HepG2 (cell line): ENCODE results near the gene SMIM12. TPM values are rescaled to one million over a fixed set of nuclear protein-coding genes. Genes with fewer than 3 reads are reported as not detected.

Source experiments
- ATAC-seq: fragments of 200-7000 bp; cut with Tn5 transposase; 3 replicates; pipeline ENCODE4 v1.9.1; 2020; ENCODE audit warnings: mild to moderate bottlenecking, moderate library complexity
- BruUV-seq: library from RNA; stranded (reverse); fragments of 400-500 nt; replicated peaks from 2 replicates; lab custom pipeline; 2021; lab: Mats Ljungman, UMichigan
- CTCF ChIA-PET: fragments of 300-600 bp; formaldehyde crosslinking; extraction: SDS; loops from one replicate; lab custom pipeline; 2021; ENCODE audit warnings: low total read pairs, inconsistent platforms, low intra/inter-chr PET ratio; lab: Yijun Ruan, JAX
- POLR2A ChIA-PET: fragments of 350-600 bp; sonication (Branson Sonifier 250); formaldehyde crosslinking; loops from one replicate; lab custom pipeline; 2020; ENCODE audit warnings: antibody characterized with exemption, inconsistent platforms; lab: Yijun Ruan, JAX
- DNase-seq: peaks from one replicate; pipeline ENCODE4 v3.0.0-alpha.2; 2015; ENCODE audit warnings: low spot score
- FAIRE-seq: peaks from 3 replicates; lab custom pipeline; 2011; peaks lifted over from hg19 to GRCh38; lab: Jason Lieb, UNC
- H2AFZ ChIP-seq: one replicate; pipeline ENCODE4 v1.6.1; 2011; ENCODE audit warnings: low read length, inconsistent platforms
- H3K27ac ChIP-seq: fragments of 300-600 bp; 3 replicates; pipeline ENCODE4 v1.8.0; 2011; ENCODE audit warnings: mixed run types, mild to moderate bottlenecking, mixed read lengths, low read length, inconsistent platforms; ENCODE audit not compliant: insufficient read depth; ENCODE audit errors: extremely low read length
- H3K27me3 ChIP-seq, 2 experiments: fragments of 200-600 bp in 1 of 2; 2 replicates in 1 of 2; 3 replicates in 1 of 2; pipeline versions ENCODE4 v1.6.0 to v1.8.0; 2011; ENCODE audit warnings: low read length in 2 of 2, mild to moderate bottlenecking in 2 of 2, moderate library complexity in 2 of 2, inconsistent platforms in 1 of 2; ENCODE audit not compliant: insufficient read depth in 2 of 2, control insufficient read depth in 1 of 2
- H3K36me3 ChIP-seq, 2 experiments: fragments of 200-600 bp in 1 of 2; replicated peaks in 1 of 2; 2 replicates in 1 of 2; 3 replicates in 1 of 2; pipeline versions ENCODE4 v1.5.1 to v1.8.0; 2011; ENCODE audit warnings: low read length in 2 of 2, inconsistent platforms in 1 of 2; ENCODE audit not compliant: insufficient read depth in 2 of 2, control insufficient read depth in 1 of 2
- H3K4me1 ChIP-seq: 2 replicates; pipeline ENCODE4 v1.5.1; 2012; ENCODE audit warnings: low read length, inconsistent platforms; ENCODE audit not compliant: insufficient read depth
- H3K4me2 ChIP-seq: 2 replicates; pipeline ENCODE4 v1.6.0; 2011; ENCODE audit warnings: low read depth, low read length, inconsistent platforms
- H3K4me3 ChIP-seq, 3 experiments: fragments of 200-600 bp in 1 of 3; sonication (generic), shearing (Covaris generic) in 1 of 3; replicated peaks in 1 of 3; 2 replicates each; pipeline ENCODE4 v1.5.1; 2011 to 2016; ENCODE audit warnings: low read length in 3 of 3, inconsistent platforms in 2 of 3, low read depth in 2 of 3, mild to moderate bottlenecking in 2 of 3, control low read depth in 1 of 3, mixed read lengths in 1 of 3; ENCODE audit not compliant: insufficient read depth in 1 of 3
- H3K79me2 ChIP-seq: one replicate; pipeline ENCODE4 v1.6.1; 2011; ENCODE audit warnings: low read length, inconsistent platforms; ENCODE audit not compliant: insufficient read depth
- H3K9ac ChIP-seq: 2 replicates; pipeline ENCODE4 v1.6.0; 2011; ENCODE audit warnings: mild to moderate bottlenecking, low read depth, low read length, inconsistent platforms; ENCODE audit not compliant: insufficient read depth
- H3K9me3 ChIP-seq: 2 replicates; pipeline ENCODE4 v1.5.1; 2012; ENCODE audit warnings: mild to moderate bottlenecking, low read length
- H4K20me1 ChIP-seq: 2 replicates; pipeline ENCODE4 v1.6.0; 2011; ENCODE audit warnings: inconsistent platforms, mild to moderate bottlenecking, low read length, moderate library complexity; ENCODE audit not compliant: insufficient read depth
- ELF4 ChIP-seq: sonication (generic); formaldehyde crosslinking; IDR thresholded peaks from 2 replicates; pipeline ENCODE4 v1.5.0; 2020; ENCODE audit warnings: missing genetic modification reagents, mild to moderate bottlenecking, moderate library complexity, borderline replicate concordance
- GABPA ChIP-seq, 2 experiments: IDR thresholded peaks; 2 replicates each; pipeline ENCODE4 v1.6.1; 2011 to 2016; ENCODE audit warnings: low read depth in 2 of 2, low read length in 1 of 2, missing biosample characterization in 1 of 2, missing genetic modification characterization in 1 of 2
- GABPB1 ChIP-seq: IDR thresholded peaks from 2 replicates; pipeline ENCODE4 v1.6.1; 2016; ENCODE audit warnings: mild to moderate bottlenecking, missing genetic modification reagents, moderate library complexity, missing compliant biosample characterization
- HDAC6 ChIP-seq: fragments of 200-600 bp; sonication (generic); IDR thresholded peaks from 2 replicates; pipeline ENCODE4 v1.7.0; 2017; ENCODE audit warnings: mild to moderate bottlenecking, antibody characterized with exemption, low read length, low read depth
- RBFOX2 ChIP-seq: fragments of 200-400 bp; formaldehyde crosslinking; IDR thresholded peaks from 2 replicates; pipeline ENCODE4 v1.6.1; 2017; ENCODE audit warnings: low read depth, mild to moderate bottlenecking, low read length
- SNAPC4 ChIP-seq: sonication (generic); formaldehyde crosslinking; IDR thresholded peaks from 2 replicates; pipeline ENCODE4 v1.4.0; 2020; ENCODE audit warnings: mild to moderate bottlenecking, missing genetic modification reagents
- ZNF205 ChIP-seq: IDR thresholded peaks from 2 replicates; pipeline ENCODE4 v1.6.1; 2018; ENCODE audit warnings: missing biosample characterization, missing genetic modification reagents
- ZNF512B ChIP-seq: sonication (generic); formaldehyde crosslinking; IDR thresholded peaks from 2 replicates; pipeline ENCODE4 v1.5.1; 2020; ENCODE audit warnings: missing genetic modification reagents, mild to moderate bottlenecking, borderline replicate concordance
- ZNF614 ChIP-seq: IDR thresholded peaks from 2 replicates; pipeline ENCODE4 v1.6.1; 2018; ENCODE audit warnings: missing biosample characterization, missing genetic modification reagents, inconsistent platforms, borderline replicate concordance
- ZNF775 ChIP-seq: sonication (generic); formaldehyde crosslinking; IDR thresholded peaks from 2 replicates; pipeline ENCODE4 v1.4.0; 2020; ENCODE audit warnings: missing genetic modification reagents, mild to moderate bottlenecking, moderate library complexity, borderline replicate concordance
- WGBS: methylation state at CpG from one replicate; pipeline ENCODE4 v1.1.6; 2017; ENCODE audit warnings: low lambda C conversion rate; 5-methylcytosine and 5-hydroxymethylcytosine counted together
- in situ Hi-C: cut with HindIII; loops from 2 replicates; pipeline ENCODE4 v1.10.0; 2017; ENCODE audit warnings: low pct_unique_long_range_greater_than_20kb; ENCODE audit not compliant: extremely low pct_ligation_motif_present
- intact Hi-C: fragments of 100-400 bp; cut with micrococcal nuclease; formaldehyde crosslinking; loops from one replicate; pipeline ENCODE4 v1.10.0; 2022; ENCODE audit not compliant: unreplicated experiment
- polyA plus RNA-seq, 8 experiments: library from polyadenylated mRNA; depleted of rRNA in 3 of 8; stranded (reverse) in 7 of 8; unstranded in 1 of 8; fragments of >200 nt; fragmentation: Illumina TruSeq in 4 of 8; extraction: Trizol in 4 of 8; gene quantifications; 2 replicates each; pipeline versions ENCODE4 v1.2.1 to v1.2.3, GENCODE V29; 2011 to 2016; ENCODE audit warnings: low read depth in 4 of 8, missing spikeins in 1 of 8, mixed read lengths in 1 of 8; ENCODE audit not compliant: insufficient read depth in 1 of 8
- total RNA-seq, 5 experiments: library from RNA; depleted of rRNA; stranded (reverse); fragments of >200 nt; fragmentation: Illumina TruSeq; extraction: Trizol; gene quantifications; 2 replicates each; pipeline ENCODE4 v1.2.3, GENCODE V29; 2016; ENCODE audit warnings: low read depth in 1 of 5

Gene SMIM12
- total and polyA plus RNA-seq, 2 of the 13 experiments (the other 11 are each of a cell fraction or from before 2014, with no cell fraction given) = 20.1 to 41.3 TPM

- no peak overlapping the region for H3K4me3 ChIP-seq
- POLR2A ChIA-PET = interaction anchor here (2.5 kb wide), 1 partner anchor 17 kb away, joined by 13 read pairs; the partner anchor contains the start of gene SMIM12
- no peak for ATAC-seq
- no TSS peak for BruUV-seq
- H3K9ac ChIP-seq = no peak overlapping the region
- no peak overlapping the region for H2AFZ ChIP-seq
- TF ChIP-seq ZNF512B (CRISPR knock-in tag) (no peak), GABPA (IDR thresholded peaks at IDR 0.05; ENCODE audit: low read depth, low read length) (no peak), GABPA (CRISPR knock-in tag; IDR thresholded peaks at IDR 0.05; ENCODE audit: low read depth) (peak; percentile 23; the same call in 1 of the 2 replicates)
- TF ChIP-seq, all 625 proteins: peak for 1
- in situ Hi-C loops = no loop called here
- FAIRE-seq (no peak), DNase-seq (no peak)
- no peaks in the 10 kb centered on the region for H3K36me3 ChIP-seq
- CTCF ChIA-PET = no interaction called here
- peaks cover 51% of the 10 kb centered on the region for H3K4me1 ChIP-seq
- WGBS = 60% methylated on average over 3 of the region's 4 CpGs
- H3K9me3 ChIP-seq = no peaks in the 10 kb centered on the region
- H4K20me1 ChIP-seq = no peaks in the 10 kb centered on the region; the same call in 1 of the 2 replicates
- no peaks in the 10 kb centered on the region for H3K79me2 ChIP-seq
- no peak overlapping the region for H3K27ac ChIP-seq
- H3K4me2 ChIP-seq = no peak overlapping the region
- H3K27me3 ChIP-seq = peaks cover 1 to 6% of the 10 kb centered on the region in 2 experiments; a peak in 1 of 5 replicates
- intact Hi-C loops = no loop called here
Observed at GRCh38 chr1:34842952-34843371, 16.6 kb downstream of the SMIM12 start.

- no peak for FAIRE-seq
- CTCF ChIA-PET = no interaction called here
- no peak for TF ChIP-seq ZNF775 (CRISPR knock-in tag)
- no peak for TF ChIP-seq ELF4
- no peak for TF ChIP-seq SNAPC4 (CRISPR knock-in tag)
- TF ChIP-seq HDAC6 = no peak
- TF ChIP-seq ZNF205 (CRISPR knock-in tag) = no peak
- no peak for TF ChIP-seq ZNF614
- TF ChIP-seq RBFOX2 = no peak
- TF ChIP-seq GABPB1 (CRISPR knock-in tag) = no peak
Observed at GRCh38 chr1:34842073-34842472, 17.5 kb downstream of the SMIM12 start.

More at GRCh38 chr1:34842073-34842472, 17.5 kb downstream of the SMIM12 start:
- no TSS peak for BruUV-seq
- Histone ChIP-seq H3K9me3 (no peaks in the 10 kb centered on the region), H3K4me1 (peaks cover 43% of the 10 kb centered on the region), H3K27me3 (peaks cover 1 to 6% of the 10 kb centered on the region in 2 experiments; a peak in 1 of 5 replicates), H3K27ac (no peak overlapping the region), H3K79me2 (no peaks in the 10 kb centered on the region), H3K9ac (no peak overlapping the region), H2AFZ (no peak overlapping the region), H3K36me3 (no peaks in the 10 kb centered on the region), H3K4me2 (no peak overlapping the region), H3K4me3 (no peak overlapping the region), H4K20me1 (no peaks in the 10 kb centered on the region; the same call in 1 of the 2 replicates)
- no peak for DNase-seq
- POLR2A ChIA-PET = no interaction called here
- intact Hi-C loops (no loop called here), in situ Hi-C loops (no loop called here)
- ATAC-seq = no peak
- 39% methylated on average over 3 of the region's 3 CpGs for WGBS
